GM19193 (cell line): ENCODE results near the gene NANOGP8.

Experiments used
- POLR2A ChIP-seq: IDR thresholded peaks from 4 replicates; pipeline ENCODE4 v1.6.1; 2011; ENCODE audit not compliant: insufficient read depth, insufficient read length; ENCODE audit errors: extremely low read depth

The NANOGP8 gene

GRCh38 chr15:35107561-35107960 is 22.5 kb upstream of the NANOGP8 start:
- no peak for TF ChIP-seq POLR2A

GRCh38 chr15:35107122-35107521 is 22.0 kb upstream of the NANOGP8 start:
- no peak for TF ChIP-seq POLR2A

GRCh38 chr15:35104526-35105147 is 19.5 kb upstream of the NANOGP8 start:
- TF ChIP-seq POLR2A, result no peak

GRCh38 chr15:35102186-35102585 is 17.1 kb upstream of the NANOGP8 start:
- no peak for TF ChIP-seq POLR2A

- TF ChIP-seq POLR2A, result no peak
Measured at GRCh38 chr15:35101335-35101734, 16.2 kb upstream of the NANOGP8 start.

GRCh38 chr15:35098737-35099136 is 13.6 kb upstream of the NANOGP8 start:
- no peak for TF ChIP-seq POLR2A

GRCh38 chr15:35095941-35096340 is 10.8 kb upstream of the NANOGP8 start:
- no peak for TF ChIP-seq POLR2A

- TF ChIP-seq POLR2A, result no peak
Measured at GRCh38 chr15:35092846-35093245, 7.8 kb upstream of the NANOGP8 start.

GRCh38 chr15:35092311-35092710 is 7.2 kb upstream of the NANOGP8 start:
- no peak for TF ChIP-seq POLR2A

GRCh38 chr15:35090104-35090807 is 5.2 kb upstream of the NANOGP8 start:
- no peak for TF ChIP-seq POLR2A

- no peak for TF ChIP-seq POLR2A
Measured at GRCh38 chr15:35089551-35089950, 4.5 kb upstream of the NANOGP8 start.

- TF ChIP-seq POLR2A, result no peak
Measured at GRCh38 chr15:35088329-35088728, 3.2 kb upstream of the NANOGP8 start.

- no peak for TF ChIP-seq POLR2A
Measured at GRCh38 chr15:35087759-35088158, 2.7 kb upstream of the NANOGP8 start.

GRCh38 chr15:35080226-35080625 is 4.9 kb downstream of the NANOGP8 start:
- TF ChIP-seq POLR2A, result no peak

GRCh38 chr15:35078221-35078915 is 6.7 kb downstream of the NANOGP8 start:
- no peak for TF ChIP-seq POLR2A

- no peak for TF ChIP-seq POLR2A
Measured at GRCh38 chr15:35071106-35071505, 14.0 kb downstream of the NANOGP8 start.
